ENCODE data around the gene ITPKB.
"Not testable (repeated sequence)": the region's sequence is repeated elsewhere in the genome, so short reads cannot be mapped to it uniquely, and the experiment has no call there.

Gene ITPKB

GRCh38 chr1:226598955-226599354, 140.1 kb downstream of the ITPKB start:
- not testable (repeated sequence) for DNase-seq

- no peak for DNase-seq
Observed at GRCh38 chr1:226598455-226598849, 140.6 kb downstream of the ITPKB start.

- no peak for DNase-seq
Observed at GRCh38 chr1:226597616-226598454, 141.2 kb downstream of the ITPKB start.

- DNase-seq: no peak
Observed at GRCh38 chr1:226596531-226597165, 142.4 kb downstream of the ITPKB start.

GRCh38 chr1:226593541-226593940, 145.5 kb downstream of the ITPKB start:
- DNase-seq: no peak

- no peak for DNase-seq
Observed at GRCh38 chr1:226590614-226591013, 148.5 kb downstream of the ITPKB start.

GRCh38 chr1:226589008-226589733, 149.9 kb downstream of the ITPKB start:
- DNase-seq: no peak

- DNase-seq: no peak
Observed at GRCh38 chr1:226588484-226588883, 150.6 kb downstream of the ITPKB start.

- DNase-seq: no peak
Observed at GRCh38 chr1:226586650-226587422, 152.2 kb downstream of the ITPKB start.

GRCh38 chr1:226586116-226586515, 153.0 kb downstream of the ITPKB start:
- no peak for DNase-seq

- DNase-seq: no peak
Observed at GRCh38 chr1:226584164-226584563, 154.9 kb downstream of the ITPKB start.

- DNase-seq: no peak
Observed at GRCh38 chr1:226582966-226583365, 156.1 kb downstream of the ITPKB start.

Data from fibroblast of skin of back (primary cell).